ENCODE data around the gene LENG8. TPM values are rescaled to one million over a fixed set of nuclear protein-coding genes. Genes with fewer than 3 reads are reported as not detected.
"Not testable (repeated sequence)": the region's sequence is repeated elsewhere in the genome, so short reads cannot be mapped to it uniquely, and the experiment has no call there.

LENG8 gene
- polyA plus RNA-seq, 3 donors: 67.0 to 96.9 (median 68.5) TPM

- no peak for DNase-seq (ENCODE audit: low read depth in 3 of 3, low spot score in 2 of 3)
Observed at GRCh38 chr19:54436628-54437252, 12.3 kb upstream of the LENG8 start.

- no peak for DNase-seq (ENCODE audit: low read depth in 3 of 3, low spot score in 2 of 3)
Observed at GRCh38 chr19:54439174-54439851, 9.7 kb upstream of the LENG8 start.

DNA sequence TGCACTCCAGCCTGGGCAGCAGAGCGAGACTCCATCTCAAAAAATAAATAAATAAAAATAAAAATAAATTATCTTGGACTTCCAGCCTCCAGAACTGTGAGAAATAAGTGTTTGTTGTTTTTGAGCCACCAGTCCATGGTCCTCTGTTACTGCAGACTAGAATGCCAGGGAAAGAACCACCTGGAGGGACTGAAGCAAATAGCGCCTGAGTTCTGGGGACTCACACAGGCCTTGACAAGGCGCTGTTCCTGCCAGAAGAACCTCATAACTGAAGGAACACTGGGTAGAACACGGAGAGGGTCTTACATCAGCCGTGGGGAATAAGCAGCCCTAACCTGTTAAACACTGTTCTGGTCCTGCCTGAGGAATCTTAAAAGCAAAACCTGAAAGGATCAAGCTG, 8.4 kb upstream of the LENG8 start:
- DNase-seq (ENCODE audit: low read depth in 3 of 3, low spot score in 2 of 3): no peak

- DNase-seq (ENCODE audit: low read depth in 3 of 3, low spot score in 2 of 3): no peak
Observed at GRCh38 chr19:54444737-54445136, 4.3 kb upstream of the LENG8 start.

DNA sequence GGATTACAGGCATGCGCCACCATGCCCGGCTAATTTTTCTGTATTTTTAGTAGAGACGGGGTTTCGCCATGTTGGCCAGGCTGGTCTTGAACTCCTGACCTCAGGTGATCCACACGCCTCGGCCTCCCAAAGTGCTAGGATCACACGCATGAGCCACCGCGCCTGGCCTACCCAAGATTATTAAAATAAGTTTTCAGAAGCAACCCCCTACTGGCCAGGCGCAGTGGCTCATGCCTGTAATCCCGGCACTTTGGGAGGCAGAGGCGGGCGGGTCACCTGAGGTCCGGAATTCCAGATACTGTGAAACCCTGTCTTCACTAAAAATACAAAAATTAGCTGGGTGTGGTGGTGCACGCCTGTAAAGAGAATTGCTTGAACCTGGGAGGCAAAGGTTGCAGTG, 2.6 kb upstream of the LENG8 start:
- DNase-seq (ENCODE audit: low read depth in 3 of 3, low spot score in 2 of 3): not testable (repeated sequence)

DNA sequence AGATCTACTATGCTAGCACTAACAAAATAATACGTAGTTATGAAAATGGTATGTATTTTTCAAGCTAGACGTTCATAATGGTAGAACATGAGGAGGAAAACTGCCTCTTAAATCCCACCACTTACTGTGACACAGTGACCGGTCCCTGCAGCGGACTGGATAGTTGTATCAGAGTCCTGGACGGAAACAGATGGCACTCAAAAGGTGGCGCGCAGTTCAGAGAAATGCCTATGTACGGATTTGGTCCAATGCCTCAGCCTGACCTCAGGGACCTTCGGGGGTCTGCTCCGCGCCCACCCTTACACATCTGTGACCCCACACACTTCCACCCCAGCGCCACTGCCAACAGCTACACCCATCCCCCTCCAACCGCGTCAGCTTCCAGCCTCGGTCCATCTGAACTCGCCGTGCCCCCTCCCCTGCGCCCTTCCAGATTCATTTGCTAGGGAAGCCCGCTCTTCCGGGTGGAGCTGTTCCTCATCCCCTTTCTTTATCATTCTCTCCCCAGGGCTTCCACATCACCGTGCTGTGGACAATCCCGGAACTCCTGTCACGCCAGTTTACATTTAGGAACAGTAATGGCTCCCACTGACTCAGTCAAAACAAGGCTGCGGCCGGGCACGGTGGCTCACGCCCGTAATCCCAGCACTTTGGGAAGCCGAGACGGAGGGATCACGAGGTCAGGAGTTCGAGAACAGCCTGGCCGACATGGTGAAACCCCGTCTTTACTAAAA, 792 bp upstream of the LENG8 start:
- no peak for DNase-seq (ENCODE audit: low read depth in 3 of 3, low spot score in 2 of 3)

GRCh38 chr19:54449701-54450069, 686 bp downstream of the LENG8 start:
- DNase-seq (ENCODE audit: low read depth in 3 of 3, low spot score in 2 of 3): no peak

- no peak for DNase-seq (ENCODE audit: low read depth in 3 of 3, low spot score in 2 of 3)
Observed at GRCh38 chr19:54451331-54451871, 2.4 kb downstream of the LENG8 start.

- DNase-seq (ENCODE audit: low read depth in 3 of 3, low spot score in 2 of 3): no peak
Observed at GRCh38 chr19:54451997-54452396, 3.0 kb downstream of the LENG8 start.

GRCh38 chr19:54452626-54453025, 3.6 kb downstream of the LENG8 start:
- no peak for DNase-seq (ENCODE audit: low read depth in 3 of 3, low spot score in 2 of 3)

GRCh38 chr19:54453921-54454780, 5.2 kb downstream of the LENG8 start:
- DNase-seq (ENCODE audit: low read depth in 3 of 3, low spot score in 2 of 3): no peak

GRCh38 chr19:54454781-54455675, 6.0 kb downstream of the LENG8 start:
- DNase-seq (ENCODE audit: low read depth in 3 of 3, low spot score in 2 of 3): no peak

GRCh38 chr19:54455786-54456422, 6.9 kb downstream of the LENG8 start:
- no peak for DNase-seq (ENCODE audit: low read depth in 3 of 3, low spot score in 2 of 3)

- no peak for DNase-seq (ENCODE audit: low read depth in 3 of 3, low spot score in 2 of 3)
Observed at GRCh38 chr19:54456423-54457373, 7.7 kb downstream of the LENG8 start.

DNA sequence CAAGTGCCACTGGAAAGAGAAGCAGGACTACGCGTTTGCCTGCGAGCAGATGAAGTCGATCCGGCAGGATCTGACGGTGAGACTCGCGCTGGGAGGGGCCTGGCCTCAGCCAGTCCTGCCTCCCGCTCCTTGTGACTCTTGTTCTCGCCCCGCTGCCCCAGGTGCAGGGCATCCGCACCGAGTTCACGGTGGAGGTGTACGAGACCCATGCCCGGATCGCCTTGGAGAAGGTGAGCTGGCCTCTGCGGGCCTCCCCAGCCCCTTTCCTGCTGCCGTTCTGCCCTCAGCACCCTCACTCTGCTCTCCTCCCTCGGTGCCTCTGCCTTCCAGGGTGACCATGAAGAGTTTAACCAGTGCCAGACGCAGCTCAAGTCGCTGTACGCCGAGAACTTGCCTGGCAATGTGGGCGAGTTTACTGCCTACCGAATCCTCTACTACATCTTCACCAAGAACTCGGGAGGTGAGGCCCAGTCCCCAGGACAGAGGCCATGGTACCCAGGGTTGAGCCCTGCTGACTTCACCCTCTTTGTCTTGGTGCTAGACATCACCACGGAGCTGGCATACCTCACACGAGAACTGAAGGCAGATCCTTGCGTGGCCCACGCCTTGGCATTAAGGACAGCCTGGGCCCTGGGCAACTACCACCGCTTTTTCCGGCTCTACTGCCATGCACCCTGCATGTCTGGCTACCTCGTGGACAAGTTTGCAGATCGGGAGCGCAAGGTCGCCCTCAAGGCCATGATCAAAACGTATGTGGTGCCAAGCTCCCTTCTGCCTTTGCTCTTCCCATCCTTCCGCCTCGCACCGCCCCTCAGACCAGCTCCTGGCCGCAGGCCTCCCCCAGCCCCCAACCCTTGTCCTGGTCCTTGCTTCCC, 9.0 kb downstream of the LENG8 start:
- DNase-seq (ENCODE audit: low read depth in 3 of 3, low spot score in 2 of 3): no peak

GRCh38 chr19:54458648-54459281, 9.8 kb downstream of the LENG8 start:
- DNase-seq (ENCODE audit: low read depth in 3 of 3, low spot score in 2 of 3): no peak

Measured in right renal cortex interstitium (tissue), 3 donors.